HCT116 (cell line): ENCODE measurements around the gene PRKG2. TPM values are rescaled to one million over a fixed set of nuclear protein-coding genes. Genes with fewer than 3 reads are reported as not detected.

Experiments used
- ATAC-seq: fragments of 200-7000 bp; cut with Tn5 transposase; 2 replicates; pipeline ENCODE4 v1.9.1; 2020; ENCODE audit warnings: mild to moderate bottlenecking, moderate library complexity
- BruUV-seq: library from RNA; stranded (reverse); fragments of 400-500 nt; replicated peaks from 2 replicates; lab custom pipeline; 2021; lab: Mats Ljungman, UMichigan
- CTCF ChIA-PET: fragments of 300-600 bp; sonication (Branson Sonifier 250); formaldehyde crosslinking; loops from one replicate; lab custom pipeline; 2021; ENCODE audit warnings: antibody characterized with exemption; lab: Charles Lee
- POLR2A ChIA-PET: fragments of 300-600, 350-600 bp; sonication (Branson Sonifier 250); formaldehyde crosslinking; loops from one replicate; lab custom pipeline; 2021; ENCODE audit warnings: antibody characterized with exemption; lab: Charles Lee
- RAD21 ChIA-PET, 2 experiments: fragments of 300-600 bp; sonication (Branson Sonifier 250); formaldehyde crosslinking; loops; one replicate each; lab custom pipeline; 2023; ENCODE audit warnings: low total read pairs in 2 of 2; ENCODE audit not compliant: uncharacterized antibody in 2 of 2, unreplicated experiment in 2 of 2, low non-redundant PET in 1 of 2; lab: Charles Lee
- DNase-seq: peaks from one replicate; pipeline ENCODE4 v3.0.0-alpha.2; 2010; ENCODE audit warnings: low read depth, low spot score
- H2AFZ ChIP-seq: fragments of 200-600 bp; shearing (Covaris generic), sonication (generic); 2 replicates; pipeline ENCODE4 v1.6.1; 2017; ENCODE audit warnings: low read depth, mixed run types, mixed read lengths, antibody characterized with exemption, low read length; ENCODE audit not compliant: poor library complexity, severe bottlenecking
- H3K27ac ChIP-seq: 2 replicates; pipeline ENCODE4 v1.5.1; 2012; ENCODE audit warnings: low read depth, low read length
- H3K27me3 ChIP-seq: fragments of 200-600 bp; sonication (generic); 2 replicates; pipeline ENCODE4 v1.6.1; 2016; ENCODE audit warnings: mixed run types, low read length, mixed read lengths; ENCODE audit not compliant: insufficient read depth
- H3K36me3 ChIP-seq, 2 experiments: fragments of 200-500 bp in 1 of 2; fragments of 200-600 bp in 1 of 2; sonication (Bioruptor generic) in 1 of 2; sonication (generic) in 1 of 2; 2 replicates each; pipeline versions ENCODE4 v1.5.1 to v1.6.1; 2014 to 2016; ENCODE audit warnings: low read length in 2 of 2, inconsistent platforms in 1 of 2, mixed read lengths in 1 of 2, mixed run types in 1 of 2; ENCODE audit not compliant: insufficient read depth in 2 of 2, control insufficient read depth in 1 of 2
- H3K4me1 ChIP-seq, 2 experiments: fragments of 200-600 bp in 1 of 2; sonication (generic) in 1 of 2; 2 replicates each; pipeline versions ENCODE4 v1.5.1 to v1.6.1; 2012 to 2017; ENCODE audit warnings: low read length in 2 of 2, inconsistent platforms in 1 of 2, mild to moderate bottlenecking in 1 of 2, mixed read lengths in 1 of 2, mixed run types in 1 of 2, moderate library complexity in 1 of 2; ENCODE audit not compliant: insufficient read depth in 2 of 2, control insufficient read depth in 1 of 2
- H3K4me2 ChIP-seq: fragments of 200-600 bp; sonication (generic); 2 replicates; pipeline ENCODE4 v1.6.1; 2017; ENCODE audit warnings: mixed run types, low read length, mixed read lengths
- H3K4me3 ChIP-seq, 2 experiments: fragments of 200-600 bp in 1 of 2; sonication (generic) in 1 of 2; replicated peaks in 1 of 2; 2 replicates each; pipeline ENCODE4 v1.5.1; 2011 to 2016; ENCODE audit warnings: low read length in 2 of 2, control low read depth in 1 of 2, low read depth in 1 of 2, mild to moderate bottlenecking in 1 of 2, mixed read lengths in 1 of 2, mixed run types in 1 of 2
- H3K79me2 ChIP-seq: fragments of 200-600 bp; sonication (generic); 2 replicates; pipeline ENCODE4 v1.6.1; 2017; ENCODE audit warnings: mild to moderate bottlenecking, mixed run types, low read length, moderate library complexity, mixed read lengths; ENCODE audit not compliant: insufficient read depth
- H3K9ac ChIP-seq: fragments of 200-600 bp; sonication (generic); 2 replicates; pipeline ENCODE4 v1.6.1; 2016; ENCODE audit warnings: low read length, mixed read lengths
- H3K9me2 ChIP-seq: fragments of 200-600 bp; sonication (generic), shearing (Covaris generic); 2 replicates; pipeline ENCODE4 v1.6.1; 2017; ENCODE audit warnings: mixed run types, mild to moderate bottlenecking, moderate library complexity; ENCODE audit not compliant: insufficient read depth
- H3K9me3 ChIP-seq, 2 experiments: fragments of 200-500 bp in 1 of 2; fragments of 200-600 bp in 1 of 2; sonication (Bioruptor generic) in 1 of 2; sonication (generic) in 1 of 2; 2 replicates each; pipeline ENCODE4 v1.6.1; 2014 to 2017; ENCODE audit warnings: low read length in 2 of 2, mixed read lengths in 2 of 2, inconsistent platforms in 1 of 2, low read depth in 1 of 2, mild to moderate bottlenecking in 1 of 2, mixed run types in 1 of 2, moderate library complexity in 1 of 2; ENCODE audit not compliant: control insufficient read depth in 1 of 2, insufficient read depth in 1 of 2
- H4K20me1 ChIP-seq: fragments of 200-600 bp; sonication (generic), shearing (Covaris generic); 2 replicates; pipeline ENCODE4 v1.6.1; 2017; ENCODE audit warnings: mixed run types, mild to moderate bottlenecking, moderate library complexity; ENCODE audit not compliant: insufficient read depth
- CEBPB ChIP-seq: IDR thresholded peaks from 2 replicates; pipeline ENCODE4 v1.6.1; 2012; ENCODE audit warnings: low read depth
- EGR1 ChIP-seq: IDR thresholded peaks from 2 replicates; pipeline ENCODE4 v1.6.1; 2012; ENCODE audit warnings: low read depth
- EZH2 ChIP-seq: fragments of 200-600 bp; sonication (generic); IDR thresholded peaks from 2 replicates; pipeline ENCODE4 v1.6.1; 2017; ENCODE audit warnings: antibody characterized with exemption, mixed run types
- FOSL1 ChIP-seq: IDR thresholded peaks from 2 replicates; pipeline ENCODE4 v1.6.1; 2012; ENCODE audit warnings: low read depth
- JUND ChIP-seq: IDR thresholded peaks from 2 replicates; pipeline ENCODE4 v1.6.1; 2012
- POLR2A ChIP-seq: IDR thresholded peaks from 2 replicates; pipeline ENCODE4 v1.7.0; 2011; ENCODE audit warnings: borderline replicate concordance; ENCODE audit not compliant: insufficient read depth, insufficient read length; ENCODE audit errors: extremely low read depth
- POLR2AphosphoS5 ChIP-seq: IDR thresholded peaks from 2 replicates; pipeline ENCODE4 v1.6.1; 2011; ENCODE audit warnings: mild to moderate bottlenecking, low read depth, low read length, moderate library complexity
- RAD21 ChIP-seq: IDR thresholded peaks from 2 replicates; pipeline ENCODE4 v1.6.1; 2012; ENCODE audit warnings: low read depth, mild to moderate bottlenecking
- SP1 ChIP-seq: IDR thresholded peaks from 2 replicates; pipeline ENCODE4 v1.6.1; 2012; ENCODE audit warnings: low read depth
- TCF7L2 ChIP-seq: IDR thresholded peaks from 2 replicates; pipeline ENCODE4 v1.7.0; 2011; ENCODE audit warnings: borderline replicate concordance, inconsistent platforms; ENCODE audit not compliant: insufficient read depth, insufficient read length; ENCODE audit errors: extremely low read depth
- YY1 ChIP-seq: IDR thresholded peaks from 2 replicates; pipeline ENCODE4 v1.6.1; 2011; ENCODE audit warnings: low read length, low read depth, moderate library complexity, mild to moderate bottlenecking; ENCODE audit not compliant: insufficient replicate concordance; ENCODE audit errors: extremely low read depth
- ZFX ChIP-seq: fragments of 450-650 bp; IDR thresholded peaks from 2 replicates; pipeline ENCODE4 v1.6.1; 2017
- intact Hi-C: fragments of 100-400 bp; cut with micrococcal nuclease; formaldehyde crosslinking; loops from 2 replicates; pipeline ENCODE4 v1.10.0; 2022
- total RNA-seq: library from RNA; stranded (reverse); gene quantifications from one replicate; pipeline ENCODE4 v1.2.1, GENCODE V29; 2021; ENCODE audit not compliant: unreplicated experiment
- TF ChIP-seq, protein P1 (sequence below): IDR thresholded peaks from 2 replicates; pipeline ENCODE4 v1.6.1; 2012; ENCODE audit warnings: low read depth
- TF ChIP-seq, protein P2 (sequence below): IDR thresholded peaks from 2 replicates; pipeline ENCODE4 v1.6.1; 2011; ENCODE audit warnings: mild to moderate bottlenecking, low read length, moderate library complexity; ENCODE audit not compliant: insufficient replicate concordance; ENCODE audit errors: extremely low read depth
- TF ChIP-seq, protein P3 (sequence below), 3 experiments: fragments of 200-600 bp in 1 of 3; sonication (generic) in 1 of 3; IDR thresholded peaks in 2 of 3; conservative IDR thresholded peaks in 1 of 3; 2 replicates each; pipeline ENCODE4 v1.5.1; 2012 to 2017; ENCODE audit warnings: low read depth in 2 of 3, low read length in 2 of 3, antibody characterized with exemption in 1 of 3, borderline replicate concordance in 1 of 3, control low read depth in 1 of 3, mild to moderate bottlenecking in 1 of 3, mixed read lengths in 1 of 3, mixed run types in 1 of 3, moderate library complexity in 1 of 3; ENCODE audit not compliant: insufficient read depth in 1 of 3

PRKG2 gene
- total RNA-seq, 1 experiment from 2014 or later: 2.1 TPM

DNA sequence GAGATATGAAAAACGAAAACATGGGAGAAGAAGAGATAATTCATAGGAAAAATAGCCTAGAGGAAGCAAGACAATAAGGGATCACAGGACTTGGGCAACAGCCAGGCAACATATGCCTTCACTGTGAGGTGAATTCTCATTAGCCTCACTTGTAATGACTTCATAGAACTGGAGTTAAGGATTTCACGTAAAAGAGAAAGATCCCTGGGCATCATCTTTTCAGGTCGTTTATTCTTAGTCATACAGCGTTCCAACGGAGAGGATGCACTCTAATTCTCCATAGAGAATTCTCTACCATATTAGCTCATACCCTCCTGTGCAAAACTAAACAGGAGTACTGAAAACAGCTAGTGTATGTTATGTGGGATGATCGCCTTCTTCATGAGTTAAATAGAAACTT is 1.4 kb downstream of the PRKG2 start:
- H3K27me3 ChIP-seq: no peaks in the 10 kb centered on the region
- H3K9me2 ChIP-seq: no peaks in the 10 kb centered on the region
- ChIA-PET CTCF (no interaction called here), RAD21 (no interaction called here), POLR2A (no interaction called here)
- no peaks in the 10 kb centered on the region for H3K9me3 ChIP-seq
- TF ChIP-seq CEBPB (no peak), RAD21 (no peak), ZFX (no peak), JUND (no peak), TCF7L2 (no peak), POLR2AphosphoS5 (no peak), FOSL1 (no peak), EGR1 (no peak), YY1 (no peak), SP1 (no peak), POLR2A (no peak), EZH2 (no peak)
- TF ChIP-seq, protein P1, sequence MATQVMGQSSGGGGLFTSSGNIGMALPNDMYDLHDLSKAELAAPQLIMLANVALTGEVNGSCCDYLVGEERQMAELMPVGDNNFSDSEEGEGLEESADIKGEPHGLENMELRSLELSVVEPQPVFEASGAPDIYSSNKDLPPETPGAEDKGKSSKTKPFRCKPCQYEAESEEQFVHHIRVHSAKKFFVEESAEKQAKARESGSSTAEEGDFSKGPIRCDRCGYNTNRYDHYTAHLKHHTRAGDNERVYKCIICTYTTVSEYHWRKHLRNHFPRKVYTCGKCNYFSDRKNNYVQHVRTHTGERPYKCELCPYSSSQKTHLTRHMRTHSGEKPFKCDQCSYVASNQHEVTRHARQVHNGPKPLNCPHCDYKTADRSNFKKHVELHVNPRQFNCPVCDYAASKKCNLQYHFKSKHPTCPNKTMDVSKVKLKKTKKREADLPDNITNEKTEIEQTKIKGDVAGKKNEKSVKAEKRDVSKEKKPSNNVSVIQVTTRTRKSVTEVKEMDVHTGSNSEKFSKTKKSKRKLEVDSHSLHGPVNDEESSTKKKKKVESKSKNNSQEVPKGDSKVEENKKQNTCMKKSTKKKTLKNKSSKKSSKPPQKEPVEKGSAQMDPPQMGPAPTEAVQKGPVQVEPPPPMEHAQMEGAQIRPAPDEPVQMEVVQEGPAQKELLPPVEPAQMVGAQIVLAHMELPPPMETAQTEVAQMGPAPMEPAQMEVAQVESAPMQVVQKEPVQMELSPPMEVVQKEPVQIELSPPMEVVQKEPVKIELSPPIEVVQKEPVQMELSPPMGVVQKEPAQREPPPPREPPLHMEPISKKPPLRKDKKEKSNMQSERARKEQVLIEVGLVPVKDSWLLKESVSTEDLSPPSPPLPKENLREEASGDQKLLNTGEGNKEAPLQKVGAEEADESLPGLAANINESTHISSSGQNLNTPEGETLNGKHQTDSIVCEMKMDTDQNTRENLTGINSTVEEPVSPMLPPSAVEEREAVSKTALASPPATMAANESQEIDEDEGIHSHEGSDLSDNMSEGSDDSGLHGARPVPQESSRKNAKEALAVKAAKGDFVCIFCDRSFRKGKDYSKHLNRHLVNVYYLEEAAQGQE: no peak
- TF ChIP-seq, protein P2, sequence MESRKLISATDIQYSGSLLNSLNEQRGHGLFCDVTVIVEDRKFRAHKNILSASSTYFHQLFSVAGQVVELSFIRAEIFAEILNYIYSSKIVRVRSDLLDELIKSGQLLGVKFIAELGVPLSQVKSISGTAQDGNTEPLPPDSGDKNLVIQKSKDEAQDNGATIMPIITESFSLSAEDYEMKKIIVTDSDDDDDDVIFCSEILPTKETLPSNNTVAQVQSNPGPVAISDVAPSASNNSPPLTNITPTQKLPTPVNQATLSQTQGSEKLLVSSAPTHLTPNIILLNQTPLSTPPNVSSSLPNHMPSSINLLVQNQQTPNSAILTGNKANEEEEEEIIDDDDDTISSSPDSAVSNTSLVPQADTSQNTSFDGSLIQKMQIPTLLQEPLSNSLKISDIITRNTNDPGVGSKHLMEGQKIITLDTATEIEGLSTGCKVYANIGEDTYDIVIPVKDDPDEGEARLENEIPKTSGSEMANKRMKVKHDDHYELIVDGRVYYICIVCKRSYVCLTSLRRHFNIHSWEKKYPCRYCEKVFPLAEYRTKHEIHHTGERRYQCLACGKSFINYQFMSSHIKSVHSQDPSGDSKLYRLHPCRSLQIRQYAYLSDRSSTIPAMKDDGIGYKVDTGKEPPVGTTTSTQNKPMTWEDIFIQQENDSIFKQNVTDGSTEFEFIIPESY: no peak
- TF ChIP-seq, protein P3, sequence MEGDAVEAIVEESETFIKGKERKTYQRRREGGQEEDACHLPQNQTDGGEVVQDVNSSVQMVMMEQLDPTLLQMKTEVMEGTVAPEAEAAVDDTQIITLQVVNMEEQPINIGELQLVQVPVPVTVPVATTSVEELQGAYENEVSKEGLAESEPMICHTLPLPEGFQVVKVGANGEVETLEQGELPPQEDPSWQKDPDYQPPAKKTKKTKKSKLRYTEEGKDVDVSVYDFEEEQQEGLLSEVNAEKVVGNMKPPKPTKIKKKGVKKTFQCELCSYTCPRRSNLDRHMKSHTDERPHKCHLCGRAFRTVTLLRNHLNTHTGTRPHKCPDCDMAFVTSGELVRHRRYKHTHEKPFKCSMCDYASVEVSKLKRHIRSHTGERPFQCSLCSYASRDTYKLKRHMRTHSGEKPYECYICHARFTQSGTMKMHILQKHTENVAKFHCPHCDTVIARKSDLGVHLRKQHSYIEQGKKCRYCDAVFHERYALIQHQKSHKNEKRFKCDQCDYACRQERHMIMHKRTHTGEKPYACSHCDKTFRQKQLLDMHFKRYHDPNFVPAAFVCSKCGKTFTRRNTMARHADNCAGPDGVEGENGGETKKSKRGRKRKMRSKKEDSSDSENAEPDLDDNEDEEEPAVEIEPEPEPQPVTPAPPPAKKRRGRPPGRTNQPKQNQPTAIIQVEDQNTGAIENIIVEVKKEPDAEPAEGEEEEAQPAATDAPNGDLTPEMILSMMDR (IDR thresholded peaks at IDR 0.05 in 2 of 3, conservative IDR thresholded peaks at IDR 0.05 in 1 of 3; ENCODE audit: borderline replicate concordance in 1 of 3, insufficient read depth in 1 of 3, low read depth in 2 of 3, low read length in 2 of 3): no peak
- H3K79me2 ChIP-seq: no peaks in the 10 kb centered on the region
- no peak for ATAC-seq
- no peak overlapping the region for H3K4me3 ChIP-seq
- no peak overlapping the region for H3K9ac ChIP-seq
- no peak overlapping the region for H3K4me2 ChIP-seq
- no peaks in the 10 kb centered on the region for H4K20me1 ChIP-seq
- no peaks in the 10 kb centered on the region for H3K36me3 ChIP-seq
- DNase-seq: no peak
- intact Hi-C loops: no loop called here
- no TSS peak for BruUV-seq
- no peak overlapping the region for H3K27ac ChIP-seq
- H3K4me1 ChIP-seq: no peaks in the 10 kb centered on the region
- no peak overlapping the region for H2AFZ ChIP-seq
